ENCODE data around the gene GOLGA2. TPM values are rescaled to one million over a fixed set of nuclear protein-coding genes. Genes with fewer than 3 reads are reported as not detected.

Gene GOLGA2
- total RNA-seq, 2 experiments from 2014 or later = 48.0 to 52.8 TPM

GRCh38 chr9:128310461-128310860, 34.7 kb upstream of the GOLGA2 start:
- H3K27me3 Mint-ChIP-seq = no peaks in the 10 kb centered on the region
- DNase-seq = no peak
- no peak overlapping the region for H3K4me3 Mint-ChIP-seq
- H3K9me3 Mint-ChIP-seq = no peaks in the 10 kb centered on the region
- peaks cover 14% of the 10 kb centered on the region for H3K36me3 Mint-ChIP-seq (ENCODE audit: low read depth)
- CTCF ChIA-PET = no interaction called here
- H3K27ac Mint-ChIP-seq = no peak overlapping the region
- POLR2A ChIA-PET = interaction anchor here (1.1 kb wide), 1 partner anchor 31 kb away, joined by 3 read pairs; no protein-coding TSS in a partner anchor
- no peaks in the 10 kb centered on the region for H3K4me1 Mint-ChIP-seq

- Mint-ChIP-seq H3K4me3 (no peak overlapping the region), H3K36me3 (ENCODE audit: low read depth) (peaks cover 14% of the 10 kb centered on the region), H3K9me3 (no peaks in the 10 kb centered on the region), H3K27ac (no peak overlapping the region), H3K4me1 (no peaks in the 10 kb centered on the region), H3K27me3 (no peaks in the 10 kb centered on the region)
- no peak for DNase-seq
- ChIA-PET CTCF (interaction anchor here (1.0 kb wide), 1 partner anchor 13 kb away, joined by 4 read pairs; no protein-coding TSS in a partner anchor), POLR2A (interaction anchor here (1.1 kb wide), 1 partner anchor 32 kb away, joined by 3 read pairs; no protein-coding TSS in a partner anchor)
Observed at GRCh38 chr9:128309551-128309950, 33.7 kb upstream of the GOLGA2 start.

- POLR2A ChIA-PET = no interaction called here
Observed at GRCh38 chr9:128304971-128305288, 29.1 kb upstream of the GOLGA2 start.

GRCh38 chr9:128304136-128304970, 28.5 kb upstream of the GOLGA2 start:
- DNase-seq = no peak
- no peaks in the 10 kb centered on the region for H3K4me1 Mint-ChIP-seq
- H3K4me3 Mint-ChIP-seq = no peak overlapping the region
- peaks cover 6% of the 10 kb centered on the region for H3K36me3 Mint-ChIP-seq (ENCODE audit: low read depth)
- POLR2A ChIA-PET = interaction anchor here (0.9 kb wide), 1 partner anchor 17 kb away, joined by 3 read pairs; no protein-coding TSS in a partner anchor
- no peak overlapping the region for H3K27ac Mint-ChIP-seq
- no peaks in the 10 kb centered on the region for H3K27me3 Mint-ChIP-seq
- no peaks in the 10 kb centered on the region for H3K9me3 Mint-ChIP-seq
- CTCF ChIA-PET = interaction anchor here (0.6 to 1.7 kb wide), 2 partner anchors 37 to 369 kb away, joined by 3 to 6 read pairs; no protein-coding TSS in a partner anchor

More at GRCh38 chr9:128304971-128305288, 29.1 kb upstream of the GOLGA2 start:
- no peak for DNase-seq
- Mint-ChIP-seq H3K27ac (no peak overlapping the region), H3K9me3 (no peaks in the 10 kb centered on the region), H3K27me3 (no peaks in the 10 kb centered on the region), H3K4me1 (no peaks in the 10 kb centered on the region), H3K4me3 (no peak overlapping the region), H3K36me3 (ENCODE audit: low read depth) (peaks cover 8% of the 10 kb centered on the region)
- CTCF ChIA-PET = interaction anchor here (1.3 to 1.7 kb wide), 2 partner anchors 27 to 36 kb away, joined by 3 to 6 read pairs; no protein-coding TSS in a partner anchor

- no peaks in the 10 kb centered on the region for H3K27me3 Mint-ChIP-seq
- H3K4me3 Mint-ChIP-seq = no peak overlapping the region
- ChIA-PET POLR2A (no interaction called here), CTCF (interaction anchor here (1.9 to 4.4 kb wide), 2 partner anchors 43 to 63 kb away, joined by 5 to 29 read pairs; no protein-coding TSS in a partner anchor)
- no peak overlapping the region for H3K27ac Mint-ChIP-seq
- no peaks in the 10 kb centered on the region for H3K36me3 Mint-ChIP-seq (ENCODE audit: low read depth)
- H3K4me1 Mint-ChIP-seq = peaks cover 1% of the 10 kb centered on the region
- DNase-seq = no peak
- no peaks in the 10 kb centered on the region for H3K9me3 Mint-ChIP-seq
Observed at GRCh38 chr9:128298535-128299482, 23.0 kb upstream of the GOLGA2 start.

GRCh38 chr9:128297221-128297773, 21.5 kb upstream of the GOLGA2 start:
- Mint-ChIP-seq H3K36me3 (ENCODE audit: low read depth) (no peaks in the 10 kb centered on the region), H3K4me3 (no peak overlapping the region), H3K4me1 (peaks cover 1% of the 10 kb centered on the region), H3K9me3 (no peaks in the 10 kb centered on the region), H3K27ac (no peak overlapping the region), H3K27me3 (no peaks in the 10 kb centered on the region)
- DNase-seq = no peak
- POLR2A ChIA-PET = no interaction called here
- CTCF ChIA-PET = interaction anchor here (0.9 to 4.4 kb wide), 7 partner anchors 10 to 73 kb away, joined by 3 to 29 read pairs (median 4); no protein-coding TSS in a partner anchor

- Mint-ChIP-seq H3K9me3 (no peaks in the 10 kb centered on the region), H3K27ac (no peak overlapping the region), H3K4me3 (no peak overlapping the region), H3K4me1 (peaks cover 1% of the 10 kb centered on the region), H3K27me3 (no peaks in the 10 kb centered on the region), H3K36me3 (ENCODE audit: low read depth) (no peaks in the 10 kb centered on the region)
- CTCF ChIA-PET = interaction anchor here (0.8 to 4.4 kb wide), 12 partner anchors 11 to 74 kb away, joined by 3 to 29 read pairs (median 4); no protein-coding TSS in a partner anchor
- POLR2A ChIA-PET = no interaction called here
- DNase-seq = no peak
Observed at GRCh38 chr9:128296340-128297220, 20.8 kb upstream of the GOLGA2 start.

GRCh38 chr9:128294142-128294541, 18.3 kb upstream of the GOLGA2 start:
- CTCF ChIA-PET = interaction anchor here (3.0 to 4.4 kb wide), 2 partner anchors 47 to 67 kb away, joined by 20 to 29 read pairs; no protein-coding TSS in a partner anchor
- Mint-ChIP-seq H3K4me3 (no peak overlapping the region), H3K9me3 (no peaks in the 10 kb centered on the region), H3K36me3 (ENCODE audit: low read depth) (no peaks in the 10 kb centered on the region), H3K27ac (no peak overlapping the region), H3K4me1 (peaks cover 1% of the 10 kb centered on the region), H3K27me3 (no peaks in the 10 kb centered on the region)
- no peak for DNase-seq
- POLR2A ChIA-PET = no interaction called here

- Mint-ChIP-seq H3K27me3 (no peaks in the 10 kb centered on the region), H3K27ac (no peak overlapping the region), H3K36me3 (ENCODE audit: low read depth) (no peaks in the 10 kb centered on the region), H3K4me3 (no peak overlapping the region), H3K4me1 (peaks cover 1% of the 10 kb centered on the region), H3K9me3 (no peaks in the 10 kb centered on the region)
- DNase-seq = no peak
- ChIA-PET POLR2A (no interaction called here), CTCF (no interaction called here)
Observed at GRCh38 chr9:128293091-128293490, 17.3 kb upstream of the GOLGA2 start.

- Mint-ChIP-seq H3K9me3 (no peaks in the 10 kb centered on the region), H3K4me1 (peaks cover 1% of the 10 kb centered on the region), H3K4me3 (no peak overlapping the region), H3K27me3 (no peaks in the 10 kb centered on the region), H3K27ac (no peak overlapping the region), H3K36me3 (ENCODE audit: low read depth) (no peaks in the 10 kb centered on the region)
- DNase-seq = no peak
- ChIA-PET CTCF (interaction anchor here (0.6 to 0.8 kb wide), 3 partner anchors 11 to 70 kb away, joined by 3 to 4 read pairs (median 3); no protein-coding TSS in a partner anchor), POLR2A (no interaction called here)
Observed at GRCh38 chr9:128292009-128292408, 16.2 kb upstream of the GOLGA2 start.

- DNase-seq = no peak
- H3K9me3 Mint-ChIP-seq = no peaks in the 10 kb centered on the region
- H3K36me3 Mint-ChIP-seq (ENCODE audit: low read depth) = no peaks in the 10 kb centered on the region
- ChIA-PET POLR2A (interaction anchor here (1.3 kb wide), 1 partner anchor 13 kb away, joined by 4 read pairs; the partner anchor contains the start of genes GOLGA2 and SWI5), CTCF (interaction anchor here (0.9 kb wide), 1 partner anchor 53 kb away, joined by 4 read pairs; no protein-coding TSS in a partner anchor)
- no peaks in the 10 kb centered on the region for H3K4me1 Mint-ChIP-seq
- no peaks in the 10 kb centered on the region for H3K27me3 Mint-ChIP-seq
- no peak overlapping the region for H3K4me3 Mint-ChIP-seq
- H3K27ac Mint-ChIP-seq = no peak overlapping the region
Observed at GRCh38 chr9:128288273-128289004, 12.6 kb upstream of the GOLGA2 start.

Measured in activated CD4-positive, alpha-beta memory T cell treated with anti-CD3 and anti-CD28 coated beads, Interleukin-2, amount 10 ng/mL, durations not matched to agents 7 days and 5 days (primary cell).